SJCRH30 (cell line): Measurements from ENCODE around the gene DUSP22. TPM values are rescaled to one million over a fixed set of nuclear protein-coding genes. Genes with fewer than 3 reads are reported as not detected.
"Not testable (repeated sequence)": the region's sequence is repeated elsewhere in the genome, so short reads cannot be mapped to it uniquely, and the experiment has no call there.

Source experiments
- DNase-seq, 2 experiments: peaks; one replicate each; pipeline ENCODE4 v3.0.0-alpha.2; 2015 to 2020
- H3K27ac ChIP-seq: fragments of 250-450 bp; sonication (Bioruptor Pico); 2 replicates; pipeline ENCODE4 v1.5.1; 2020; ENCODE audit warnings: mild to moderate bottlenecking, moderate library complexity
- H3K27me3 ChIP-seq: fragments of 250-450 bp; sonication (Bioruptor Pico); 2 replicates; pipeline ENCODE4 v1.5.1; 2020; ENCODE audit warnings: mild to moderate bottlenecking, moderate library complexity
- H3K36me3 ChIP-seq: fragments of 250-450 bp; sonication (Bioruptor Pico); 2 replicates; pipeline ENCODE4 v1.5.1; 2020; ENCODE audit warnings: mild to moderate bottlenecking, moderate library complexity
- H3K4me1 ChIP-seq: fragments of 250-450 bp; sonication (Bioruptor Pico); 2 replicates; pipeline ENCODE4 v1.5.1; 2020; ENCODE audit warnings: mild to moderate bottlenecking, moderate library complexity
- H3K4me3 ChIP-seq: fragments of 250-450 bp; sonication (Bioruptor Pico); 2 replicates; pipeline ENCODE4 v1.5.1; 2020; ENCODE audit warnings: mild to moderate bottlenecking, moderate library complexity
- H3K9me3 ChIP-seq: fragments of 250-450 bp; sonication (Bioruptor Pico); replicated peaks from 2 replicates; pipeline ENCODE4 v1.5.1; 2020; ENCODE audit warnings: mild to moderate bottlenecking, moderate library complexity
- total RNA-seq: library from RNA; depleted of rRNA; stranded (reverse); fragments of >200 nt; shearing (Covaris generic); gene quantifications from 2 replicates; pipeline ENCODE4 v1.2.3, GENCODE V29; 2014

The DUSP22 gene
- total RNA-seq, 1 experiment from 2014 or later = 14.3 TPM

DNA sequence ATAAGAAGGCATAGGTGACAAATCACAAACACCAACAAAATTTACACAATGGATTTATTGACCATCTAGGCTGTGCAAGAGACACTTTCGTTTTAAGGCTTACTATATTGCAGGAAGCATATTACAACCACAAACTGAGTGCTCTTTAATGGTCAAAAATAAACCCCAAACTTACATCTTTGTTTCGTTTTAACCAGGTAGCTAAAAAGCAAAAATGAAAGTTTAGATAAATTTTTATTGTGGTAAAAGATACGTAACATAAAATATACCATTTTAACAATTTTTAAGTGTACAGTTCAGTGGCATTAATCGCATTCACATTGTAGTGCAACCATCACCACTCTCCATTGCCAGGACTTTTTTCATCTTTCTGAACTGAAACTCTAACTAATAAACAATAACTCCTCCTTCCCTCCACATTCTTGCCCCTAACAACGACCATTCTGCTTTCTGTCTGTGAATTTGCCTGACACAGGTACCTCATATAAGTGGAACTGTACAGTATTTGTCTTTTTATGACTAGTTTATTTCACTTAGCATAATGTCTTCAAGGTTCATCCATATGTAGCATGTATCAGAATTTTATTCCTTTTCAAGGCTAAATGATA lies 32.3 kb upstream of the DUSP22 start:
- DNase-seq = no peak
- H3K4me3 ChIP-seq = no peak overlapping the region
- no peaks in the 10 kb centered on the region for H3K36me3 ChIP-seq
- no peaks in the 10 kb centered on the region for H3K27me3 ChIP-seq
- H3K4me1 ChIP-seq = no peaks in the 10 kb centered on the region
- no peak overlapping the region for H3K27ac ChIP-seq
- H3K9me3 ChIP-seq = no peaks in the 10 kb centered on the region

DNA sequence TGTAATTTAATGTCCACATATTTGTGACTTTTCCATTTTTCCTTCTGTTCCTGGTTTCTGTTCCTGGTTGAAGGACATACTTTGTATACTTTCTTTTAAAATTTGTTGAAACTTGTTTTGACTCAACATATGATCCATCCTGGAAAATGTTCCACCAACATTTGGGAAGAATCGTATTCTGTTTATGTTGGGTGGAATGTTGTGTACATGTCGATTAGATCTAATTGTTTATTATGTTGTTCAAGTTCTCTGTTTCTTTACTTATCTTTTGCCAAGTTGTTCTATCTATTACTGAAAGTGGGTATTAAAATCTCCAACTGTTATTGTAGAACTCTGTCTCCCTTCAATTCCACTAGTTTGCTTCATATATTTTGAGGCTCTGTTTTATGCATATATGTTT lies 27.7 kb upstream of the DUSP22 start:
- Histone ChIP-seq H3K36me3 (no peaks in the 10 kb centered on the region), H3K27me3 (no peaks in the 10 kb centered on the region), H3K4me3 (no peak overlapping the region), H3K9me3 (no peaks in the 10 kb centered on the region), H3K27ac (no peak overlapping the region), H3K4me1 (no peaks in the 10 kb centered on the region)
- DNase-seq = no peak

DNA sequence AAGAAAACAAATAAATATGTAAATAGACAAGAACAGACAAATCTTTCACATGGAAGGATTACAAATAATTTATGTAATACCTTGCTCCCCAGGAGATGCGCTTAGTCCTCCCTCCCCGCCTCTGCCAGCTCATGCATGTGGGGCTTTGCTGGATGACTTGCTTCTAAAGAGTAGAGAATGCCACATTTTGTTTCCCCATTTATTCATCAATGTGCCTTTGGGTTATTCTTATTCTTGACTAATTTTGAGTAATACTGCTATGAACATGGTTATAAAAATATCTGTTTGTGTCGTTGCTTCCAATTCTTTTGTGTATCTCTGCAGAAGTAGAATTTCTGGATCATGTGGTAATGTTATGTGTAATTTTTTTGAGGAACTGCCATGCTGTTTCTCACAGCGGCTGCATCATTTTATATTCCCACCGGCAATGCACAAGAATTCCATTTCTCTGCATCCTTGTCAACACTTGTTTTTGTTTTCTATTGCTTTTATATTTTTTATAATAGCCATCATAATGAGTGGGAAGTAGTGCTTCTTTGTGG lies 23.8 kb upstream of the DUSP22 start:
- Histone ChIP-seq H3K27me3 (0 out of 2 replicates have a peak, but pooled peaks cover 4% of the 10 kb centered on the region), H3K36me3 (no peaks in the 10 kb centered on the region), H3K4me1 (no peaks in the 10 kb centered on the region), H3K4me3 (no peak overlapping the region), H3K9me3 (no peaks in the 10 kb centered on the region), H3K27ac (no peak overlapping the region)
- DNase-seq = no peak

DNA sequence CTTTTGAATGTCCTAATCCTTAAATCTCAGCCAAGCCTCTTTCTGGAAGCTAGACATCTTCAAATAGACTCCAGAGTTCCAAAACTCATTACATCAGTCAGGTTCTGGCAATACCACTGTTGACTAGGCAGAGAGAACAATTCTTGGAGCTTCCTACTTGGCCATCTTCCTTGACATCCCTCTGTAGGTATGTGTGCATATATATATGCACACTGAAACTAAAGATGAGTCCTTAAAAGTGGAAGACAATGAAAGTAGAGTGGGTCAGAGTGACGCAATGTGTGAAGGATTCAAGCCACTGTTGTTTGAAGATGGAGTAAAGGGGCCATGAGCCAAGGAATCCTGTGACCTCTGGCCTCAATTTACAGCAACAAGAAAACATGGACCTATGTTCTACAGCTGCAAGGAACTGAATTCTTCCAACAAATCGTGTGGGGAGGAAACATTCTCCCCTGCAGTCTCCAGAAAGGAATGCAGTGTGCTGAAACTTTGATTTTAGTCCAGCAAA lies 18.7 kb upstream of the DUSP22 start:
- H3K4me1 ChIP-seq = no peaks in the 10 kb centered on the region
- 0 out of 2 replicates have a peak, but pooled peaks cover 4% of the 10 kb centered on the region for H3K27me3 ChIP-seq
- no peaks in the 10 kb centered on the region for H3K9me3 ChIP-seq
- H3K27ac ChIP-seq = no peak overlapping the region
- DNase-seq = no peak
- no peak overlapping the region for H3K4me3 ChIP-seq
- H3K36me3 ChIP-seq = no peaks in the 10 kb centered on the region

DNA sequence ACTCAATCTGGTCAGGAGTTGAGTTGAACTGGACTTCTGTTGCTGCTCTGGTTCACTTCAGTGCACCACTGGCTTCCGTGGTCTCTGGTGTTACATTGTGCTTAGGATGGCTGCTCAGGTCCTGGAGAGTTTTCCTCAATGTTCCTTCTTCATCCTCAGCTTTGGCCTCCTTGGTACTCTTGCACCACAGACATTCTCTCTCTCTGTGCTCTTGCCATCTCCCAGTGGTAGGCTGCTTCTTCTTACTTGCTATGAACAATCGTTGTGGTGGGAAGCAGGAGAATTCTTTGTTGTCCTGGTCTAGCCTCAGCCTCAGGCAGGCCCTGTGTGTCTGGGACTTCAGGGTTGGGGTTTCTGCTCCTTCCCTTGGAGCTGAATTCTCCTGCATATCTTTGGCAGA lies 14.5 kb upstream of the DUSP22 start:
- DNase-seq = no peak
- Histone ChIP-seq H3K4me3 (no peak overlapping the region), H3K27me3 (no peaks in the 10 kb centered on the region), H3K4me1 (no peaks in the 10 kb centered on the region), H3K27ac (no peak overlapping the region), H3K9me3 (no peaks in the 10 kb centered on the region), H3K36me3 (no peaks in the 10 kb centered on the region)

DNA sequence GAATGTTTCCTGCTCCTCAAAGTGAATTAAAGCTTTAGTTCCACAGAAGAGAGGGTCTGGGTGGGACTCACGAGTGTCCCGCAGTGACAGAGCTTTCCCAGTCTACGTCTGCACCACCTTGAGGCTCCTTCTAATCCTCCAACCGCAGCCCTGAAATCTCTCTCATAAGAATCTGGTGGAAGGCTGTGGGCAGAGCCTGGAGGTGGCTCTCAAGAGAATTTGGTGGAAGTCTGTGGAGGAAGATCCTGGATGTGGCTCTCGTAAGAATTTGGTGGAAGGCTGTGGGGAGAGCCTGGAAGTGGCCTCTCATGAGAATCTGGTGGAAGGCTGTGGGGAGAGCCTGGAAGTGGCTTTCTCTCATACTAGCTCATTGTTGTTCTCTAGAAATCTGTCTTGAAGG lies 13.8 kb upstream of the DUSP22 start:
- no peak overlapping the region for H3K27ac ChIP-seq
- no peaks in the 10 kb centered on the region for H3K36me3 ChIP-seq
- no peaks in the 10 kb centered on the region for H3K27me3 ChIP-seq
- no peaks in the 10 kb centered on the region for H3K4me1 ChIP-seq
- H3K9me3 ChIP-seq = no peaks in the 10 kb centered on the region
- no peak overlapping the region for H3K4me3 ChIP-seq
- DNase-seq = no peak

DNA sequence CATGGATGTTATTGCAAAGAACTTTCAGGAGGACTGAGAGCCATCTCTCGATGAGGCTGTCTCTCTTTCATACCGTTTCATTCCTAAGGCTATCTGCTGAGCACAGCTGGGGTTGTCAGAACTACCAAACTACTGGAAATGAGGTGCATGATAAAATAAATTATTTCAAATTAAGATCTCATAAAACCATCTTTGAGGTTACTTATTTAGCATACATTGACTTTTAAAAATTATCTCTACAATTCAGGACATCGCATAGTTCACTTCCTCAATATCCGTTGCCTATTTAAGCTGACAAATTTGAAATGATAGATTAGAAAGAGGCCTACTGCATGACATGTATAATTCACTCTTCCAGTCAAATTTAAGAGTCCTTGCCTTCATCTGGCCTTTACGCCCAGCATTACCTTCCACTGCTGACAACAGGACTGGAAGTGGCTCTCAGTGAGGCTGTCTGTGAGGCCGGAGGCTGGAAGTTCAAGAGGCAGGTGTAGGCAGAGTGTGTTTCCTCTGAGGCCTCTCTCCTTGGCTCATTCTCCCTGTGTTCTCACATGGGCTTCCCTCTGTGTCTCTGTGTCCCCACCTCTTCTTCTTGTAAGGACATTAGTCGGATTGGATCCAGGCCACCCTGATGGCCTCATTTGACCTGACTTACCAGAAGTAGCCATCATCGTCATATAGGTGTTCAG lies 12.8 kb upstream of the DUSP22 start:
- Histone ChIP-seq H3K9me3 (no peaks in the 10 kb centered on the region), H3K4me3 (no peak overlapping the region), H3K36me3 (no peaks in the 10 kb centered on the region), H3K27me3 (no peaks in the 10 kb centered on the region), H3K4me1 (no peaks in the 10 kb centered on the region), H3K27ac (no peak overlapping the region)
- DNase-seq = no peak

DNA sequence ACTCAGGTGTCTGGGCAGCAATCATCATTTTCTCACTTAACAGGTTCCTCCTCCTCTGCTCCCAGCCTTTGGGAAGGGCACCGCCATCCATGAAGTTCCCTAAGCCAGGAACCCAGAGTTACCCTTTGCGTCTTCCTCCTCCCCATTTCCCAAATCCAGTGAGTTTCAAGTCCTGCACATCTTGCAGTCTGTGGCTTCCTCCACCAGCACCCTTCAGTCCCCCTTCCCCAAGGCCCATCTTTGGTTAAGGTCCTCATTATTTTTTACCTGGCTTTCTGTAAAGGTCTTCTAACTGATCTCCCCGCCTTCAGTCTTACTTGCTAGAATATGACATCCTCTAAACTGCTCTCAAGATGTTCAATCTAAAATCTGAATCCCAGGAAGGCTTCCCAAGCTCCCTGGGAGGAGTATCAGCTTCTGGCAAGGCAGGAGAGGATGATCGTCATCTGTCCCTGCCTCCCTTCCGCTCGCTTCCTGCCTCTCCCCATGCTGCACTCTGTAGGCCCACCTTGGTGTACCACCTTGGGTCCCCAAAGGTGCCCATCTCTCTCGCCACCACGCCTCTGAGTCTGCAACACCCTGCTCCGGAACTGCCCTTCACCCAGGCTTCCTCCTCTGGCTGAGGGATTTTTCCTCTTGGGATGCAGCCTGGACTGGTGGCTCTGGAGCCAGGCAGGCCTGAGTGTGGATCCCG lies 11.4 kb upstream of the DUSP22 start:
- H3K36me3 ChIP-seq = no peaks in the 10 kb centered on the region
- H3K4me3 ChIP-seq = no peak overlapping the region
- no peaks in the 10 kb centered on the region for H3K4me1 ChIP-seq
- no peaks in the 10 kb centered on the region for H3K9me3 ChIP-seq
- H3K27me3 ChIP-seq = no peaks in the 10 kb centered on the region
- no peak for DNase-seq
- no peak overlapping the region for H3K27ac ChIP-seq

DNA sequence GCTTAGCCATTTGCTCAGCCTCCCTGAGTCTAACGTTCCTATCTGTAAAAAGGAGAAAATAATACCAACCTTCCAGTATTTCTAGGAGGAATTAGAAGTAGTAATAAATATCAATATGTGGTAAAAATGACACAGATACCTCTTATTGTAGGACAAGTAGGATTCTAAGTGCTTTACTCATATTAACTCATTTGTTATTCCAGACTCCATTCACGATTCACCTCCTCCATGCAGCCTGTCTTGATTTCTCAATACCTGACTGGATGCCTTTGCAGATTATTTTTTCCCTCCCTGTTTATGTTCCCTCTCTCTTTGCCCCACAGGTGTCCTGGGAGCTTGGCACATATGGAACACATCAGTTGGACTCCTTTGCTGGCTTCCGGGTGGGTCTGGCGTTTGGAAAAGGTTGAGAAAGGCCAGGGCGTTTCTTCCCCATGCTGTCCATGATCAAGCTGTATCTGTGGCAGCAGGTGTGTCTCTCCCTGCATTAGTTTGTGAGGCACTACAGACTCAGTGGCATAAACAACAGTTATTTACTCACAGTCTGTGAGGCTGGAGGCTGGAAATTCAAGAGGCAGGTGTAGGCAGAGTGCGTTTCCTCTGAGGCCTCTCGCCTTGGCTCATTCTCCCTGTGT lies 10.7 kb upstream of the DUSP22 start:
- H3K4me1 ChIP-seq = no peaks in the 10 kb centered on the region
- H3K4me3 ChIP-seq = no peak overlapping the region
- no peak for DNase-seq
- H3K27me3 ChIP-seq = no peaks in the 10 kb centered on the region
- H3K27ac ChIP-seq = no peak overlapping the region
- H3K9me3 ChIP-seq = no peaks in the 10 kb centered on the region
- H3K36me3 ChIP-seq = no peaks in the 10 kb centered on the region

DNA sequence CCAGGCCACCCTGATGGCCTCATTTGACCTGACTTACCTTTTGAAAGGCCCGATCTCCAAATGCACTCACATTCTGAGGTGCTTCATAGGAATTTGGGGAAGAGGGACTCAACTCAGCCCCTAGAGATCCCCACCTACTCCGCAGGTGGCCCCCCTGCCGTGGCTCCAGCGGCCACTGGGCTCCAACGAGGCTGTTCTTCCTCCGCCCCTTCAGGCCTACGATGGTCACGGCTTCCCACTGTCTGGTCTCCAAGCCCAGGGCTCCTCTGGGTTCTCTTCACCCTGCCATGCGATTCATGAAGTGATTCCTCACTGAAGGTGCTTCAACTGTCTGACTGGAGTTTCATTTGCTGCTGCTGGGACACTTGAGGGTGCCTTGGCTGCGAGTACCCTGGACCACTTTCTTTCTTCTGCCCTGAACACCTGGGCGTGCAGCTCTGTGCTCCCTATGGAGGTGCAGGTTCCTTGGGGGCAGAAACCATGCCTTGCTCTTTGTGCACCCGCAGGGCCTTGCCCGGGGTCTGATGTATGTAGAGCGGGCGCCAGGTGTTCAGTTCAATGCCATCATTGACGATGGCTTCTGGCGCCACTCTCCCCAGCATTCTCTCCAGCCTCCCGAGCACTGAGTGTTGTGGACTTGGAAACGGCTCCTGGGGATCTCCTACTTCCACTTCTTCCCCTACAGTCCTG lies 10.0 kb upstream of the DUSP22 start:
- H3K27me3 ChIP-seq = no peaks in the 10 kb centered on the region
- no peaks in the 10 kb centered on the region for H3K4me1 ChIP-seq
- no peak overlapping the region for H3K4me3 ChIP-seq
- no peak for DNase-seq
- H3K27ac ChIP-seq = no peak overlapping the region
- H3K9me3 ChIP-seq = no peaks in the 10 kb centered on the region
- H3K36me3 ChIP-seq = no peaks in the 10 kb centered on the region

DNA sequence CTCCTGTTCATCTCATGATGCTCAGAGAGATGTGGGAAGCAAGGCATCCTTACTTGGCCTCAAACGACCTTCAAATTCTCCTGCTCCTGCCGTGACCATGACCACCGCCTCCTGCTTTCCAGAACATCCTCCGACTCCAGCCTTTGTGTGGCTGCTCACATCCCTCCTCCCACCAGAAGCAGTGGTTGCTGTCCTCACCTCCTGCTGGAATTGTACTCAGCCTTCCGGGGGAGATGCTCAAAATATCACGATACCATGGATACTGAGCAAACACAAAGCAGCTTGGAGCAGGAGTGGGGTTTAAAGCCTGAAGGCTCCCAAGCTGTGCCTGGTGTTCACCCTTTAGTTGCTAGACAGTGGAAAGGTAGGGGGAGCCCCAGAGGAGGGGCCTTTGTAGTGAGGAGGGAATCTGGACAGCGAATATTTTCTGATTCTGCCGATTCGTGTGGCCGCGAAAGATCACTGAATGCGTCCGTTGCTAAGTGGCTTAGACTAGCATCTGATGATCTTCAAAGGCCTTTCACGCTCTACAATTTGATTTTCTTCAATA lies 9.3 kb upstream of the DUSP22 start:
- no peaks in the 10 kb centered on the region for H3K9me3 ChIP-seq
- no peaks in the 10 kb centered on the region for H3K4me1 ChIP-seq
- no peak overlapping the region for H3K4me3 ChIP-seq
- no peak for DNase-seq
- H3K27me3 ChIP-seq = no peaks in the 10 kb centered on the region
- no peaks in the 10 kb centered on the region for H3K36me3 ChIP-seq
- no peak overlapping the region for H3K27ac ChIP-seq

DNA sequence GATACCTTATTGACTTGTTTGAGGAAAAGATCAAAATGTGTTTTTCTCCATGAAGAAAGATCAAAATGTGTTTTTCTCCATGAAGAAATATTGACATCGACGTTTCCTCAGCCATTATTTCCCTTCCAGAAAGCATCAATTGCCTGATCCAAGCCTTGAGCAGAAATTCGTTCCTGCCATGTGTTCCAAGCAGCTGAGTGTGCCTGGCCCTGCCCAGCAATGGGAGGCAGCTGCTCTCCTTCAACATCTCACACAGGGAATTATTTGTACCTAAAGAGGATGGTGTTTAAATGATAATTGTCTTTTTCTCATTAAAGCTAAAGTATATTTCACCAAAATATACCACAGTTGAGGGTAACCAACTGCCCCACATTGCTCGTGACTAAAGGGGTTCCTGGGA lies 7.8 kb upstream of the DUSP22 start:
- Histone ChIP-seq H3K9me3 (no peaks in the 10 kb centered on the region), H3K4me3 (no peak overlapping the region), H3K4me1 (no peaks in the 10 kb centered on the region), H3K36me3 (no peaks in the 10 kb centered on the region), H3K27ac (no peak overlapping the region), H3K27me3 (no peaks in the 10 kb centered on the region)
- no peak for DNase-seq

DNA sequence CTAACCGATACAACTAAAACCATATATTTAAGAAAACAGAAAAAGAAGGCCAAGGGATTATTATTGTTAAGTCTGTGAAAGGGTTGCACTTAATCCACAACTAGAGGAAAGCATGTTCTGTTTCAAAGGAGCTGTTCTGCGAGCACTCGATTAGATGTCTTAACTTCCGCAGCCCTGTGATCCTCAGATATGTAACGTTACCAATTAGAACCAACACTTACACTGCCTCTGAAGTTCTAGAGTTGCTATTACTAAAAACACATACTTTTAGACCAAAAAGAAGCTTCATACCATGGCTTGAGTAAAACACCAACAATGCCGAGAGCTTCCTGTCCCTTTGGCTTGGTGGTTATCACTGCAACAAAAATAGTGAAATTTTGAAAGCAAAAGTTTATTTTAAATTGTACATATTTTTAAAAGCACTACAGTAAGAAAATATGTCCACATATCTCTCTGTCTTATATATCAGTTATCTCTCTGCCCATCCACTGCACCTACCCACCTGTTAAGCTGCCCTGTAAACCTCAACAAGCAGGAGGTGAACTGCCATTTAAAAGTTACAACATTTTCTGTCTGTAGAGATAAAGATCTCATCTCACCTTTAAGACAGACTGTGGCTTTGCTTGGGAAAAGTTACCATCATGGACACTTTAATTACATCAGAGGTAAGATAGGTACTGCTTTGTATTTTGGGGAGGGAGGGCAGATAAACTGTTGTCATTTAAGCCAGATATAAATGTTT lies 7.1 kb upstream of the DUSP22 start:
- Histone ChIP-seq H3K27ac (no peak overlapping the region), H3K4me3 (no peak overlapping the region), H3K4me1 (no peaks in the 10 kb centered on the region), H3K36me3 (no peaks in the 10 kb centered on the region), H3K27me3 (no peaks in the 10 kb centered on the region), H3K9me3 (no peaks in the 10 kb centered on the region)
- no peak for DNase-seq

DNA sequence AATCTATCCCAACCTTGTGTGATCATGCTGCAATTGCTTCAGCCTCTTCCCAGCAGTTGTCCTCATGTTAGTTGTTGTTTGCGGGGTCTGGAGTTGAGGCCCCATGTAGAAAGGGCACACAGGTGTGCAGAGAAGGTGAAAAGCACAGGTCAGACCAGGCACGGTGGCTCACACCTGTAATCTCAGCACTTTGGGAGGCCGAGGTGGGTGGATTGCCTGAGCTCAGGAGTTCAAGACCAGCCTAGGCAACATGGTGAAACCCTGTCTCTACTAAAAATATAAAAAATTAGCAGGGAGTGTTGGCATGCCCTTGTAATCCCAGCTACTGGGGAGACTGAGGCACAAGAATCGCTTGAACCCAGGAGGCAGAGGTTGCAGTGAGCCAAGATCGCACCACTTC lies 6.4 kb upstream of the DUSP22 start:
- H3K4me1 ChIP-seq, H3K27ac ChIP-seq, H3K36me3 ChIP-seq, H3K4me3 ChIP-seq, H3K27me3 ChIP-seq, H3K9me3 ChIP-seq, DNase-seq: not testable (repeated sequence)
